Measurements from ENCODE around the gene FMN1. TPM values are rescaled to one million over a fixed set of nuclear protein-coding genes. Genes with fewer than 3 reads are reported as not detected.

Gene FMN1
- total and polyA plus RNA-seq, 2 donors from 2014 or later = 0.71 to 44.8 TPM

- FAIRE-seq (no peak), DNase-seq (no peak)
- H3K36me3 ChIP-seq (ENCODE audit: control insufficient read depth in 2 of 3, insufficient read depth in 3 of 3, low read length in 3 of 3) = no peaks in the 10 kb centered on the region
- no peaks in the 10 kb centered on the region for H3K9me3 ChIP-seq (ENCODE audit: control insufficient read depth in 2 of 3, insufficient read depth in 1 of 3, low read length in 3 of 3)
- no peak overlapping the region for H3K9ac ChIP-seq (ENCODE audit: low read length in 3 of 3)
- H3K4me3 ChIP-seq (ENCODE audit: low read length in 3 of 3) = no peak overlapping the region
- intact Hi-C loops (cut with DNase I) = no loop called here
- TF ChIP-seq, protein P1, sequence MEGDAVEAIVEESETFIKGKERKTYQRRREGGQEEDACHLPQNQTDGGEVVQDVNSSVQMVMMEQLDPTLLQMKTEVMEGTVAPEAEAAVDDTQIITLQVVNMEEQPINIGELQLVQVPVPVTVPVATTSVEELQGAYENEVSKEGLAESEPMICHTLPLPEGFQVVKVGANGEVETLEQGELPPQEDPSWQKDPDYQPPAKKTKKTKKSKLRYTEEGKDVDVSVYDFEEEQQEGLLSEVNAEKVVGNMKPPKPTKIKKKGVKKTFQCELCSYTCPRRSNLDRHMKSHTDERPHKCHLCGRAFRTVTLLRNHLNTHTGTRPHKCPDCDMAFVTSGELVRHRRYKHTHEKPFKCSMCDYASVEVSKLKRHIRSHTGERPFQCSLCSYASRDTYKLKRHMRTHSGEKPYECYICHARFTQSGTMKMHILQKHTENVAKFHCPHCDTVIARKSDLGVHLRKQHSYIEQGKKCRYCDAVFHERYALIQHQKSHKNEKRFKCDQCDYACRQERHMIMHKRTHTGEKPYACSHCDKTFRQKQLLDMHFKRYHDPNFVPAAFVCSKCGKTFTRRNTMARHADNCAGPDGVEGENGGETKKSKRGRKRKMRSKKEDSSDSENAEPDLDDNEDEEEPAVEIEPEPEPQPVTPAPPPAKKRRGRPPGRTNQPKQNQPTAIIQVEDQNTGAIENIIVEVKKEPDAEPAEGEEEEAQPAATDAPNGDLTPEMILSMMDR (IDR thresholded peaks at IDR 0.05; ENCODE audit: borderline replicate concordance, extremely low read depth, insufficient read depth) = no peak
- no peak overlapping the region for H3K27ac ChIP-seq (ENCODE audit: low read depth in 2 of 2, low read length in 2 of 2)
- no peaks in the 10 kb centered on the region for H3K4me1 ChIP-seq (ENCODE audit: control insufficient read depth in 2 of 3, insufficient read depth in 2 of 3, low read depth in 1 of 3, low read length in 3 of 3)
- no peaks in the 10 kb centered on the region for H3K27me3 ChIP-seq (ENCODE audit: control insufficient read depth, insufficient read depth, low read length)
Measured at GRCh38 chr15:32746116-32746857, 448.2 kb downstream of the FMN1 start.

- Histone ChIP-seq H3K4me3 (ENCODE audit: low read length in 3 of 3) (no peak overlapping the region), H3K27ac (ENCODE audit: low read depth in 2 of 2, low read length in 2 of 2) (no peak overlapping the region), H3K36me3 (ENCODE audit: control insufficient read depth in 2 of 3, insufficient read depth in 3 of 3, low read length in 3 of 3) (no peaks in the 10 kb centered on the region), H3K9me3 (ENCODE audit: control insufficient read depth in 2 of 3, insufficient read depth in 1 of 3, low read length in 3 of 3) (peaks cover 0 to 2% (median 0%) of the 10 kb centered on the region in 3 donors), H3K9ac (ENCODE audit: low read length in 3 of 3) (no peak overlapping the region), H3K27me3 (ENCODE audit: control insufficient read depth, insufficient read depth, low read length) (no peaks in the 10 kb centered on the region), H3K4me1 (ENCODE audit: control insufficient read depth in 2 of 3, insufficient read depth in 2 of 3, low read depth in 1 of 3, low read length in 3 of 3) (no peaks in the 10 kb centered on the region)
- FAIRE-seq = no peak
- intact Hi-C loops (cut with DNase I) = no loop called here
- DNase-seq = no peak
- TF ChIP-seq, protein P1 (IDR thresholded peaks at IDR 0.05; ENCODE audit: borderline replicate concordance, extremely low read depth, insufficient read depth) = no peak
Measured at GRCh38 chr15:32743411-32744140, 450.9 kb downstream of the FMN1 start.

DNA sequence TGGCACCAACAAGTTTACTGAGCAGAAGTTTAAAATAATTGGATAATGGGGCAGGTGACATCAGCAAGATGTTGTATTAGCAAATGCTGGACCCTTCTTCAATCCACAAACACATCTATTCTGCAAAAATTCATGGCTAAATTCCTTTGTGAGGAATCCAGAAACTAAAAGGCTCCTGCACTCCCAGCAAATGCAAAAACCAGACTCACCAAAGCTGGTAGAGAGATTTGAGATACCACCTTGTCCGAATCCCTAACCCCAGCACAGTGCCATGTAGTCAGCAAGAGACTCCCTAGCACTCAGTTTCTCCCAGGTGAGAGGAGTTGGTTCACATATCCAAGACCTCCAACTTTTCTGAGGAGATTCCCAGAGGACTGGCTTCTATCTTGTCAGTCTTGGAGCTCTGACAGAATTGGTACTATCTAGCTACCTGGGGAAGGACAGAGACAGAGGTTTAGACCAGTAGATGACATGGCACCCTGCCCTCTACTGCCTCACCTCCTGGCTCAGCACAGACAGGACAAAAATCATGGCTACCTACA lies 454.9 kb downstream of the FMN1 start:
- H3K27me3 ChIP-seq (ENCODE audit: control insufficient read depth, insufficient read depth, low read length) = no peaks in the 10 kb centered on the region
- H3K9me3 ChIP-seq (ENCODE audit: control insufficient read depth in 2 of 3, insufficient read depth in 1 of 3, low read length in 3 of 3) = peaks cover 0 to 2% (median 0%) of the 10 kb centered on the region in 3 donors
- intact Hi-C loops (cut with DNase I) = no loop called here
- DNase-seq (no peak), FAIRE-seq (no peak)
- TF ChIP-seq, protein P1 (IDR thresholded peaks at IDR 0.05; ENCODE audit: borderline replicate concordance, extremely low read depth, insufficient read depth) = no peak
- no peaks in the 10 kb centered on the region for H3K4me1 ChIP-seq (ENCODE audit: control insufficient read depth in 2 of 3, insufficient read depth in 2 of 3, low read depth in 1 of 3, low read length in 3 of 3)
- no peak overlapping the region for H3K4me3 ChIP-seq (ENCODE audit: low read length in 3 of 3)
- no peak overlapping the region for H3K27ac ChIP-seq (ENCODE audit: low read depth in 2 of 2, low read length in 2 of 2)
- no peaks in the 10 kb centered on the region for H3K36me3 ChIP-seq (ENCODE audit: control insufficient read depth in 2 of 3, insufficient read depth in 3 of 3, low read length in 3 of 3)
- H3K9ac ChIP-seq (ENCODE audit: low read length in 3 of 3) = no peak overlapping the region
